Retina (tissue), 1 donor: ENCODE data around the gene DNAJC12.
"Not testable (repeated sequence)": the region's sequence is repeated elsewhere in the genome, so short reads cannot be mapped to it uniquely, and the experiment has no call there.

Experiments used
- DNase-seq: peaks from one replicate; pipeline ENCODE4 v3.0.0-alpha.2; 2016

DNAJC12 gene

GRCh38 chr10:67839511-67839910, 1.5 kb upstream of the DNAJC12 start:
- DNase-seq: not testable (repeated sequence)

GRCh38 chr10:67836972-67837371, 1.0 kb downstream of the DNAJC12 start:
- DNase-seq: no peak

- no peak for DNase-seq
These were observed 1.5 kb downstream of the DNAJC12 start for GRCh38 chr10:67836488-67836887.

- not testable (repeated sequence) for DNase-seq
These were observed 2.2 kb downstream of the DNAJC12 start for GRCh38 chr10:67835541-67836394.

GRCh38 chr10:67834375-67834774, 3.6 kb downstream of the DNAJC12 start:
- no peak for DNase-seq

- DNase-seq: no peak
These were observed 10.2 kb downstream of the DNAJC12 start for GRCh38 chr10:67827811-67828210.

GRCh38 chr10:67819768-67820204, 18.2 kb downstream of the DNAJC12 start:
- no peak for DNase-seq

- no peak for DNase-seq
These were observed 19.7 kb downstream of the DNAJC12 start for GRCh38 chr10:67818323-67818722.

- DNase-seq: no peak
These were observed 21.3 kb downstream of the DNAJC12 start for GRCh38 chr10:67816719-67817118.

- DNase-seq: no peak
These were observed 22.4 kb downstream of the DNAJC12 start for GRCh38 chr10:67815571-67816059.

- DNase-seq: no peak
These were observed 26.0 kb downstream of the DNAJC12 start for GRCh38 chr10:67812007-67812406.

- DNase-seq: no peak
These were observed 28.9 kb downstream of the DNAJC12 start for GRCh38 chr10:67809107-67809506.

GRCh38 chr10:67808704-67809103, 29.3 kb downstream of the DNAJC12 start:
- DNase-seq: no peak

- no peak for DNase-seq
These were observed 30.0 kb downstream of the DNAJC12 start for GRCh38 chr10:67807855-67808456.

- no peak for DNase-seq
These were observed 33.7 kb downstream of the DNAJC12 start for GRCh38 chr10:67804395-67804678.

GRCh38 chr10:67803588-67804394, 34.2 kb downstream of the DNAJC12 start:
- DNase-seq: no peak

- DNase-seq: no peak
These were observed 35.0 kb downstream of the DNAJC12 start for GRCh38 chr10:67802767-67803538.

- DNase-seq: no peak
These were observed 36.9 kb downstream of the DNAJC12 start for GRCh38 chr10:67801118-67801517.

- DNase-seq: no peak
These were observed 43.0 kb downstream of the DNAJC12 start for GRCh38 chr10:67794909-67795460.

GRCh38 chr10:67794256-67794655, 43.7 kb downstream of the DNAJC12 start:
- DNase-seq: no peak

- no peak for DNase-seq
These were observed 44.7 kb downstream of the DNAJC12 start for GRCh38 chr10:67793313-67793712.

GRCh38 chr10:67792653-67793052, 45.3 kb downstream of the DNAJC12 start:
- DNase-seq: no peak
